GM20431 (cell line): ENCODE results near the gene GCNT1.
"Not testable (repeated sequence)": the region's sequence is repeated elsewhere in the genome, so short reads cannot be mapped to it uniquely, and the experiment has no call there.

Experiments
- in situ Hi-C: fragments of 300-500 bp; cut with MseI, MboI; formaldehyde crosslinking; loops from one replicate; pipeline ENCODE4 v1.15.0; 2020; ENCODE audit warnings: low sequenced_read_pairs; ENCODE audit not compliant: unreplicated experiment

GCNT1 gene

GRCh38 chr9:76458903-76459693 lies at the start of gene GCNT1:
GCNT1 (plus strand) TSS chr9:76459182; CDS start chr9:76502382, 43,200 bp downstream.
- in situ Hi-C loops = loop anchor here (25.0 kb wide), 1 partner anchor 203 kb away; no protein-coding TSS in a partner anchor

GRCh38 chr9:76412638-76413037 lies 46.3 kb upstream of the GCNT1 start:
- in situ Hi-C loops = no loop called here

- in situ Hi-C loops = no loop called here
Measured at GRCh38 chr9:76413658-76414057, 45.3 kb upstream of the GCNT1 start.

- in situ Hi-C loops = no loop called here
Measured at GRCh38 chr9:76414661-76415060, 44.3 kb upstream of the GCNT1 start.

GRCh38 chr9:76415154-76415553 lies 43.8 kb upstream of the GCNT1 start:
- in situ Hi-C loops = no loop called here

- in situ Hi-C loops = no loop called here
Measured at GRCh38 chr9:76415731-76416130, 43.3 kb upstream of the GCNT1 start.

GRCh38 chr9:76417394-76417793 lies 41.6 kb upstream of the GCNT1 start:
- in situ Hi-C loops = no loop called here

GRCh38 chr9:76419782-76420380 lies 39.1 kb upstream of the GCNT1 start:
- in situ Hi-C loops = no loop called here

- in situ Hi-C loops = no loop called here
Measured at GRCh38 chr9:76423216-76424177, 35.5 kb upstream of the GCNT1 start.

GRCh38 chr9:76424491-76424890 lies 34.5 kb upstream of the GCNT1 start:
- in situ Hi-C loops = no loop called here

- in situ Hi-C loops = no loop called here
Measured at GRCh38 chr9:76425677-76426453, 33.1 kb upstream of the GCNT1 start.

- in situ Hi-C loops = no loop called here
Measured at GRCh38 chr9:76426807-76427419, 32.1 kb upstream of the GCNT1 start.

- in situ Hi-C loops = no loop called here
Measured at GRCh38 chr9:76431601-76432000, 27.4 kb upstream of the GCNT1 start.

GRCh38 chr9:76433406-76433805 lies 25.6 kb upstream of the GCNT1 start:
- in situ Hi-C loops = no loop called here

GRCh38 chr9:76433836-76434235 lies 25.1 kb upstream of the GCNT1 start:
- in situ Hi-C loops = no loop called here

GRCh38 chr9:76434897-76435296 lies 24.1 kb upstream of the GCNT1 start:
- in situ Hi-C loops = not testable (repeated sequence)

GRCh38 chr9:76437017-76437699 lies 21.8 kb upstream of the GCNT1 start:
- in situ Hi-C loops = not testable (repeated sequence)

GRCh38 chr9:76438841-76439588 lies 20.0 kb upstream of the GCNT1 start:
- in situ Hi-C loops = no loop called here
